ENCODE data around the gene DOC2B.
"Not testable (repeated sequence)": the region's sequence is repeated elsewhere in the genome, so short reads cannot be mapped to it uniquely, and the experiment has no call there.

The DOC2B gene

DNA sequence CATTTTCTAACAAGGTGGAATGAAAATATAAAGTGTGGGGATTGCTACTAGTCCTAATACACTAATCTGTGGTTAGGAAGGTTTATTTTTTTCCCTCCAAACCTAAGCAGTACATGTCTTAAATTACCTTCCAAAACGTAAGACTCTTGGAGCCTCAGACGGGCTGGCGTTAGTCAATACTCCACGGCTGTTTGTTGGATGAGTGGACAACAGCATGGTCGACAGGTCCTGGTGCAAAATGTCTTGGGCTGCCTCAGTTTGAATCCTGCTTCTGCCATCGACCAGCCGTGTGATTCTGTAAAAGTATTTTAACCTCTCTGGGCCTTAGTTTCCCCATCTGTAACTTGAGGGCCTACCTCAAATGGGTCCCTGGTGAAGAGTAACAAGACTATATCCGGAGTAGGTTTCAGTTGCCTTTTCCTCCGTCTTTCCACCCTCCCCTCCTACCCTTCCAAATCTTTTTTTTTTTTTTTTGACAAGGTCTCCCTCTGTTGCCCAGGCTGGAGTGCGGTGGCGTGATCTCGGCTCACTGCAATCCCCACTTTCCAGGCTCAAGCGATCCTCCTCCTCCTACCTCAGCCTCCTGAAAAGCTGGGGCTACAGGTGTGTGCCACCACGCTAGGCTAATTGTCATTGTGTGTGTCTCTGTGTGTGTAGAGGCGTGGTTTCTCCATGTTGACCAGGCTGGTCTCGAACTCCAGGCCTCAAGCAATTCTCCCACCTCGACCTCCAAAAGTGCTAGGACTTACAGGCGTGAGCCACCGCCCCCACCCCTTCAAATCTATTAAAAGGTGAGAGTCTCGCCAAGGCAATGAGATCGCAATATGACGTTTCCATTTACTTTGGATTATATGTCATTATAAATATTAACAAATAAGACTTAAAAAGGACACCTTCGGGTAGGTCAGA, 38.3 kb downstream of the DOC2B start:
- DNase-seq = no peak

DNA sequence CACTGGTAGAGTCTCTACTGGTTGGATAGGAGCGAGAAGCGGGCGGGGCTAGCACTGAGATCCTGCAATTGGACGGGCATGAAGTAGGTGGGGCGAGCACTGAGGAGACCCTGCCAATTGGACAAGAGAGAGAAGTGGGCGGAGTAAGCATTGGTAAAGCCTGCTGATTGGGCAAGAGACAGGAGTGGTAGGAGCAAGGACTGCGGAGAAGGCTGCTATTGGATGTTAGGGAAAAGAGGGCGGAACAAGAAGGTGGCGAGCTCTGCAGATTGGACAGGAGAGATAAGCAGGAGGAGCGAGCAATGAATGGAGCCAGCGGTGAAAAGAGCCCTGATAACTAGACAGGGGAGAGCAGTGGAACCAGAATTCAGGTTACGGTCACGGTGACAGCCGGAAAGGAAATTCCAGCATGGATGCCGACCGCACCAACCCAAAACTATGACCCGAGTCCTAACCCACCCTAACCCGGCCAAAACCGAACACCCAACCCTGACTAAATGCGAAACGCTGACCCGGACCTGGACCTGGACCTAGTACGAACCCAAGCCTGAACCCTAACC, 39.3 kb downstream of the DOC2B start:
- DNase-seq = peak; percentile 73

DNA sequence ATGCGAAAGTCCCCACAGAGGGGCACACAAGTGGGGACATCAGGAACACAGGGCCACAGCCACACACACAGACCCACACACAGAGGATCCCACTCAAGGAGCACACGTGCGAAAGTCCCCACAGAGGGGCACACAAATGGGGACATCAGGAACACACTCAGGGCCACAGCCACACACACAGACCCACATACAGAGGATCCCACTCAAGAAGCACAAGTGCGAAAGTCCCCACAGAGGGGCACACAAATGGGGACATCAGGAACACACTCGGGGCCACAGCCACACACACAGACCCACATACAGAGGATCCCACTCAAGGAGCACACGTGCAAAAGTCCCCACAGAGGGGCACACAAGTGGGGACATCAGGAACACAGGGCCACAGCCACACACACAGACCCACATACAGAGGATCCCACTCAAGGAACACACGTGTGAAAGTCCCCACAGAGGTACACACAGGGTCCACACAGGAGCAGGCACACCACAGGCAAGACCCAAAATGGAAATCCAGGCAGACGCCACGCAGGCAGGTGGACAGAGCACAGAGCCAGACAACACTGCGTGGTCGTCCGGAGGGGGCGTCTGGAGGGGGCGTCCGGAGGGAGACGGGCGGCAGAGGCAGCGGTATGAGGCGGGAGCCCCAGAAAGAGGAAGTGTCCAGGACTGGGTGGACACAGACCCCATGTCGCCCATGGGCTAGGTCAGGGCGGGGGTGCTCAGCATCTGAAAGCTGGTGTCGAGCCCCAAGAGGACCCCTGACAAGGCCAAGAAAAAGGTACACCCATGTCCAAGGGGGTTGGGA, 41.8 kb downstream of the DOC2B start:
- DNase-seq = not testable (repeated sequence)

DNA sequence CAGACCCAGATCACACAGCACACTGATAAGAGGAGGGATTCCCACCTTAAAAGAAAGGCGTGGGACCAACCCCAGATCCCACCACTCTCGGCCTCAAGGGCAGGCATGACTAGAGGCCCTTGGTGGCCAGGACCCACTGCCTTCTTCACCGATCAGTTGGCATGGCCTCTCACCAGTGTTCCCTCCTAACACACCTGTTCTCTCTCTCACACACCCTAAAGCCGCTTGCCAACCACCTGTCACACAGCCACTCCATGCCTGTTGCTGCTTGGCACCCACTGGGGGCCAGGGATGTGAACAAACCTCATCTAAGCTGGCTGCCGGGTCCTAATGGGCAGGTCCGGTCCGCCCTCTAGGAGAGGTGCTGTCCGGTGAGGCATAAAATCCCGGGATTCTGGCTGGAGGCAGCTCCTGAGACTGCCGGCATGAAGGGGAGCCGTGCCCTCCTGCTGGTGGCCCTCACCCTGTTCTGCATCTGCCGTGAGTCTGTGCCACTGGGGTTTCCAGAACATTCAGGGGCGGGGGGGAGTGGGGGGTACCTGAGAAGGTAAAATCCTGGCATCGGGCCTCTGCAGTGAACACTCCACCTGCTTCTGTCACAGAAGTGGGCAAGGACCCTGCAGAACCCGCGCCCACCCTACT, 44.2 kb downstream of the DOC2B start, which contains the start of gene SCGB1C2:
SCGB1C2 (plus strand) TSS at position 404 of the 642 bp plus-strand sequence; CDS start at position 426, 22 bp downstream.
- DNase-seq = not testable (repeated sequence)

DNA sequence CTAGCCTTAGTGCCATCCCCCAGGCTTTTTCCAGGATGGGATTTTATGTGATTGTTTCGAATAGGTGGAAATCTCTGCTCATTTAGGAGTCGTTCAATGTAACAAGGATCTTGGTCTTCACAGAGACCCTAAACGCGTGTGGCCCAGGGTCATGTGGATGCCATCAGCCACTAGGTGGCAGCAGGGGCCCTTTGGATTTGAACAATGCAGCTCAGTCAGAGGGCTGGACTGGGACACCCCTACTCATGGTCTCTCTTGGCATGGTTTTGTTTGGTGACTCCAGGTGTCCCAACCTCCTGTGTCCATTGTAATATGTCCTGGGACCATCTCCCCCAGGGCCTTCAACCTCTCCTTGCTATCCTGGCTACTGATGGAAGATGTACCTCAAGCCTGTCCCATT, 44.9 kb downstream of the DOC2B start:
- DNase-seq = not testable (repeated sequence)

DNA sequence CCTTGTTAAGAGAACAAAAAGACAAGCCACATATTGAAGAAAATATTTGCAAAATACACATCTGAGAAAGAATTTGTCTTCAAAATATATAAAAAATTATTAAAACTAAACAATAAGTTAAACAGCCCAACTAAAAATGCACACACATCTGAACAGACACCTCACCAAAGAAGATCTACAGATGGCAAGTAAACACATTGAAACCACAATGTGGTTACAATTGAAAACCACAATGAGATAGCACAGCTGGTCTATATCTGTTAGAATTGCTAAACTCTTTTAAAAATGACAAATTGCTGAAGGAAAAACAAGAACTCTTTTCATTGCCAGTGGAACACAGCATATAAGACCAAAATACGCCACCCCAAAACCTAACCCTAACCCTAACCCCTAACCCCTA, 45.6 kb downstream of the DOC2B start:
- DNase-seq = not testable (repeated sequence)

DNA sequence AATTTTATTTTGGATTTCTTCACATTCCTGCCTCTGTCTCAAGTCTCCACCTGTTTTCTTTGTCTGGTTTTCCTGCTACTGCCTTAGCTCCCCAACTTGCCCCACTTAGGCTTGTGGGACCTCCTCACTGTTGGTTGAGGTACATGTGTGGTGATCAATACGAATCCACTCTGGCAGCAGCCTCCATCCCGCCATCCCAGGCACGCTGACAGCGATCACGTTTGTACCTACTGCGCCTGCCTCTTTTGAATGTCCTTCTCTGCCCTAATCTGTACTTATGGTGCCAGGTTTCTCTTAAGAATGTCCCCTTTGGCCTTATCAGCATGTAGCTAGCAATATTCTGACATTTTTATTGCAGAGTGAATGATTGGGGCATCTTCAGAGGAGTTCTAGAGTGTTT, 46.4 kb downstream of the DOC2B start:
- DNase-seq = not testable (repeated sequence)

DNA sequence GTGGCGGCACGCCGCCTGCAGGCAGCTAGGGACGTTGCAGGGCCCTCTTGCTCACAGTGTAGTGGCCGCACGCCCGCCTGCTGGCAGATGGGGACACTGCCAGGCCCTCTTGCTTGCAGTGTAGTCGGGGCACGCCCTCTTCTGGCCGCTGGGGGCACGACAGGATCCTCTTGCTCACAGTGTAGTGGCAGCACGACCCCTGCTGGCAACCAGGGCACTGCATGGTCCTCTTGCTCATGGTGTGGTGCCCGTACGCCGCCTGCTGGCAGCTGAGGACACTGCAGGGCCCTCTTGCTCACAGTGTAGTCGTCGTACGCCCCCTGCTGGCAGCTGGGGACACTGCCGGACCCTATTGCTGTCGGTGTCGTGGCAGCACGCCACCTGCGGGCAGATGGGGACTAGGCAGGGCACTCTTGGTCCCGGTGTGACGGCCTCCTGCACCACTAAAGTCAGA, 47.1 kb downstream of the DOC2B start:
- not testable (repeated sequence) for DNase-seq

DNA sequence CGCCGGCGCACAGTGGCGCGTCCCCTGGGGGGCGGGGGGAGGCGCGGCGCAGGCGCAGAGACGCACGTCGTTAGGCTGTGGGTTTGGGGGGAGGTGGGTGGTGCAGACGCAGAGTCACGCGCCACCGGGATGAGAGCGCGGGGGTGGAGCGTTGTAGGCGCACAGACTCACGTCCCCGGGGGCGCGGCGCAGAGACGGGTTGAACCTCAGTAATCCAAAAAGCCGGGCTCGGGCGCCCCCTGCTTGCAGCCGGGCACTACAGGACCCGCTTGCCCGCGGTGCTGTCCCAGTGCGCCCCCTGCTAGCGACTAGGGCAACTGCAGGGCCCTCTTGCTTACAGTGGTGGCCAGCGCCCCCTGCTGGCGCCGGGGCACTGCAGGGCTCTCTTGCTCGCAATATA, 47.5 kb downstream of the DOC2B start:
- DNase-seq = not testable (repeated sequence)

DNA sequence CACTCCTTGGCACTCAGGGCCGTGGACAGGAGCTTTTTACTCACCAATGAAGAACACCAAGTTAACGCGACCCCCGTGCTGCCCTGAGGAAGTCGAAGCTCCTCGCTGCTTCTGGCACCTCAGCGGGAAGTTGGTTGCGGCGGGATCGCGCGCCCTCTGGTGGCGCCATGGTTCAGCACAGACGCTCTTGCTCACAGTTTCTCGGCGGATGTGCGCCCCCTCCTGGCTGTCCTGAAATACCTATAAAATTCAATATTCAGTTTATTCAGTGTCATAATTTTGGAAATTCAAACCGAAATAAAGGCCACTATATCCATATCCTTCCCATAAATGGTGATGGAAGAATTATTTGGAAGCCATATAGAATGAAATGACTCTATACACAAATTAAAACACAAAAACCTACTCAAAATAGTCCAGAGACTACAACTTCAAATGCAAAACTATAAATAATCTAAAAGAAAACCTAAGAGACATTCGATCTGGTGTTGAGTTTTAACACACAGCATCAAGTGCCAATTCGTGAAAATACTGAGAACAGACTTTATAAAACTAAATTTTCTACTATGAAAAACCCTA, 63.0 kb downstream of the DOC2B start:
- DNase-seq = not testable (repeated sequence)

DNA sequence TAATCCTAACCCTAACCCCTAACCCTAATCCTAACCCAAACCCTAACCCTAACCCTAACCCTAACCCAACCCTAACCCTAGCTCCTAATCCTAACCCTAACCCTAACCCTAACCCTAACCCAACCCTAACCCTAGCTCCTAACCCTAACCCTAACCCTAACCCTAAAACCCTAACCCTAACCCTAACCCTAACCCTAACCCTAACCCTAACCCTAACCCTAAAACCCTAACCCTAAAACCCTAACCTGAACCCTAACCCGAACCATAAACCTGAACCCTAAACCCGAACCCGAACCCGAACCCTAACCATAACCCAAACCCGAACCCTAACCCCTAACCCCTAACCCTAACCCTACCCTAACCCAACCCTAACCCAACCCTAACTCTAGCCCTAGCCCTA, 68.3 kb downstream of the DOC2B start:
- not testable (repeated sequence) for DNase-seq
